HEK293 (cell line): ENCODE measurements around the gene STK36.

Experiments used
- CTCF ChIA-PET: fragments of 350-600 bp; formaldehyde crosslinking; extraction: SDS; loops from one replicate; lab custom pipeline; 2021; ENCODE audit warnings: antibody characterized with exemption; lab: Yijun Ruan, JAX
- POLR2A ChIA-PET: fragments of 300-600 bp; formaldehyde crosslinking; extraction: SDS; loops from one replicate; lab custom pipeline; 2020; ENCODE audit warnings: antibody characterized with exemption, inconsistent platforms; lab: Yijun Ruan, JAX
- H3K27ac ChIP-seq: fragments of 200-500 bp; sonication (Bioruptor generic); 2 replicates; pipeline ENCODE4 v1.5.1; 2014; ENCODE audit warnings: low read depth, low read length, control low read depth, inconsistent platforms; ENCODE audit errors: extremely low read depth
- H3K36me3 ChIP-seq, 2 experiments: fragments of 200-500 bp in 1 of 2; sonication (Bioruptor generic) in 1 of 2; 1 replicate in 1 of 2; 2 replicates in 1 of 2; pipeline ENCODE4 v1.5.1; 2014 to 2017; ENCODE audit warnings: inconsistent platforms in 2 of 2, low read length in 2 of 2; ENCODE audit not compliant: control insufficient read depth in 2 of 2, insufficient read depth in 1 of 2
- H3K4me1 ChIP-seq: fragments of 200-500 bp; sonication (Bioruptor generic); 2 replicates; pipeline ENCODE4 v1.5.1; 2014; ENCODE audit warnings: mild to moderate bottlenecking, low read length, inconsistent platforms; ENCODE audit not compliant: control insufficient read depth, insufficient read depth
- H3K4me3 ChIP-seq: 2 replicates; pipeline ENCODE4 v1.5.1; 2011; ENCODE audit warnings: low read depth, mild to moderate bottlenecking, control low read depth, low read length, moderate library complexity
- H3K9me3 ChIP-seq: fragments of 200-500 bp; sonication (Bioruptor generic); 2 replicates; pipeline ENCODE4 v1.5.1; 2014; ENCODE audit warnings: low read depth, low read length, inconsistent platforms; ENCODE audit not compliant: control insufficient read depth, insufficient read depth
- ZIC2 ChIP-seq: fragments of 450-650 bp; formaldehyde crosslinking; IDR thresholded peaks from 2 replicates; pipeline ENCODE4 v1.5.1; 2016; ENCODE audit warnings: missing biosample characterization, missing genetic modification characterization
- ZNF335 ChIP-seq: fragments of 450-650 bp; formaldehyde crosslinking; conservative IDR thresholded peaks from 2 replicates; pipeline ENCODE4 v1.5.1; 2016; ENCODE audit warnings: missing biosample characterization, missing genetic modification characterization
- ZNF558 ChIP-seq: fragments of 450-650 bp; formaldehyde crosslinking; IDR thresholded peaks from 2 replicates; pipeline ENCODE4 v1.5.1; 2016; ENCODE audit warnings: missing biosample characterization, missing genetic modification characterization
- ZNF571 ChIP-seq: fragments of 450-650 bp; formaldehyde crosslinking; IDR thresholded peaks from 2 replicates; pipeline ENCODE4 v1.5.0; 2017; ENCODE audit warnings: missing biosample characterization, missing genetic modification characterization
- ZNF623 ChIP-seq: fragments of 450-650 bp; formaldehyde crosslinking; IDR thresholded peaks from 2 replicates; pipeline ENCODE4 v1.5.1; 2016; ENCODE audit warnings: missing biosample characterization, missing genetic modification characterization
- ZNF677 ChIP-seq: fragments of 450-650 bp; IDR thresholded peaks from 2 replicates; pipeline ENCODE4 v1.5.0; 2018; ENCODE audit warnings: missing biosample characterization, mild to moderate bottlenecking, missing genetic modification characterization, moderate library complexity
- ZNF701 ChIP-seq: fragments of 450-650 bp; formaldehyde crosslinking; IDR thresholded peaks from 2 replicates; pipeline ENCODE4 v1.5.1; 2016; ENCODE audit warnings: missing biosample characterization, missing genetic modification characterization
- ZNF747 ChIP-seq: fragments of 450-650 bp; formaldehyde crosslinking; IDR thresholded peaks from 2 replicates; pipeline ENCODE4 v1.5.1; 2016; ENCODE audit warnings: missing biosample characterization, missing genetic modification characterization
- ZXDB ChIP-seq: fragments of 450-650 bp; formaldehyde crosslinking; IDR thresholded peaks from 2 replicates; pipeline ENCODE4 v1.5.1; 2016; ENCODE audit warnings: missing biosample characterization, missing genetic modification characterization
- TF ChIP-seq, protein P1 (sequence below): fragments of 450-650 bp; formaldehyde crosslinking; IDR thresholded peaks from 2 replicates; pipeline ENCODE4 v1.5.1; 2016; ENCODE audit warnings: missing biosample characterization, missing genetic modification characterization
- TF ChIP-seq, protein P2 (sequence below): fragments of 450-650 bp; formaldehyde crosslinking; IDR thresholded peaks from 2 replicates; pipeline ENCODE4 v1.5.1; 2016; ENCODE audit warnings: missing biosample characterization, missing genetic modification characterization
- TF ChIP-seq, protein P3 (sequence below): fragments of 450-650 bp; formaldehyde crosslinking; IDR thresholded peaks from 2 replicates; pipeline ENCODE4 v1.5.1; 2016; ENCODE audit warnings: missing biosample characterization, missing genetic modification characterization, borderline replicate concordance
- TF ChIP-seq, protein P4 (sequence below): fragments of 450-650 bp; formaldehyde crosslinking; IDR thresholded peaks from 2 replicates; pipeline ENCODE4 v1.5.1; 2016; ENCODE audit warnings: missing biosample characterization, missing genetic modification characterization
- TF ChIP-seq, protein P5 (sequence below): fragments of 450-650 bp; formaldehyde crosslinking; IDR thresholded peaks from 2 replicates; pipeline ENCODE4 v1.5.1; 2016; ENCODE audit warnings: missing biosample characterization, missing genetic modification characterization
- TF ChIP-seq, protein P6 (sequence below): fragments of 450-650 bp; formaldehyde crosslinking; IDR thresholded peaks from 2 replicates; pipeline ENCODE4 v1.5.1; 2016; ENCODE audit warnings: missing biosample characterization, missing genetic modification characterization

The STK36 gene

DNA sequence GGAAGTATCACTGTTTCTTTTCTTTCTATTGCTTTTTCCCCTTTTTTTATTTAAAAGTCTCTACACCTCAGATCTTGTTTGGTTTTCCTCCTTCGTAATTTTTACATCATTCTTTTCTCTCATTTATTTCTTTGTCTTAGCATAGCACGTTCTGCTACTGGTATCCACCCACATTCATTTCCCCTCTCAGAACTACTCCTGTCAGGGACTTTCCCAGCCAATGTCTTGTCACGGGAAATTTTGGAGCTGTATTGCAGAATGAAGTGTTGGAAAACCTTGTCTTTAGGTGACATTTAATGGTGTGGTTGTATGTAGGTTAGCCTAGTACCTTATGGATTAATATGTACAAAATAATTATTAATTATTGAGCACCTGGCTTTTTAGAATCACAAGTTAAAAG lies 72.7 kb downstream of the STK36 start:
- CTCF ChIA-PET = interaction anchor here (0.7 to 1.5 kb wide), 3 partner anchors 23 to 103 kb away, joined by 4 to 7 read pairs (median 4); no protein-coding TSS in a partner anchor
- Histone ChIP-seq H3K27ac (no peak overlapping the region), H3K9me3 (no peaks in the 10 kb centered on the region)

DNA sequence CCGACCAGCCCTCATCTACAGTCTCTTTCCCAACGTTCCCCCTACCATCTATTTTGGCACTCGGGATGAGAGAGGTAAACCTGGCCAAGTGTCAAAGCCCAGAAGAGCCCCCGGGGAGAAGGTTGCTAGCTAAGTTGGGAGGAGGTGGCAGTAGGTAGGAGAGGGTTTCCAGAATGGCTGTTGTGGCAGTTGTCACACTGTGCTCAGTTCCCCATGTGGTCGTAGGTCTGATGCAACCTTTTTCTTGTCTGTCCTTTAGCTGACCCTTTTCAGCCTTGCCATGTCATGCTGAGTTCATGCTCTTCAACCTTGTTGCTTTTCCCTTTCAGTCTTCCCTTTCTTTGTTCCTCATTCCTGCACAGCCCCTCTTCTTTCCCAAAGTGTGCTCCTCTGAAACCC lies 73.3 kb downstream of the STK36 start:
- peaks cover 40 to 90% of the 10 kb centered on the region in 2 experiments for H3K36me3 ChIP-seq
- TF ChIP-seq ZXDB (tag by site-specific recombination) (no peak), ZIC2 (tag by site-specific recombination) (peak; percentile 34)
- TF ChIP-seq, all 188 proteins: peak for 1
- H3K4me3 ChIP-seq = no peak overlapping the region
- no peaks in the 10 kb centered on the region for H3K9me3 ChIP-seq
- POLR2A ChIA-PET = no interaction called here
- CTCF ChIA-PET = interaction anchor here (0.6 to 0.7 kb wide), 3 partner anchors 20 to 32 kb away, joined by 3 to 4 read pairs (median 4); no protein-coding TSS in a partner anchor
- H3K27ac ChIP-seq = no peak overlapping the region
- H3K4me1 ChIP-seq = no peaks in the 10 kb centered on the region

More for the DNA sequence above, 72.7 kb downstream of the STK36 start:
- Histone ChIP-seq H3K4me3 (no peak overlapping the region), H3K4me1 (no peaks in the 10 kb centered on the region), H3K36me3 (peaks cover 39 to 90% of the 10 kb centered on the region in 2 experiments)
- POLR2A ChIA-PET = no interaction called here
- TF ChIP-seq ZNF571 (tag by site-specific recombination) (no peak), ZNF558 (tag by site-specific recombination) (no peak), ZNF747 (tag by site-specific recombination) (no peak), ZNF335 (no peak), ZNF701 (tag by site-specific recombination) (no peak)
- TF ChIP-seq, protein P1, sequence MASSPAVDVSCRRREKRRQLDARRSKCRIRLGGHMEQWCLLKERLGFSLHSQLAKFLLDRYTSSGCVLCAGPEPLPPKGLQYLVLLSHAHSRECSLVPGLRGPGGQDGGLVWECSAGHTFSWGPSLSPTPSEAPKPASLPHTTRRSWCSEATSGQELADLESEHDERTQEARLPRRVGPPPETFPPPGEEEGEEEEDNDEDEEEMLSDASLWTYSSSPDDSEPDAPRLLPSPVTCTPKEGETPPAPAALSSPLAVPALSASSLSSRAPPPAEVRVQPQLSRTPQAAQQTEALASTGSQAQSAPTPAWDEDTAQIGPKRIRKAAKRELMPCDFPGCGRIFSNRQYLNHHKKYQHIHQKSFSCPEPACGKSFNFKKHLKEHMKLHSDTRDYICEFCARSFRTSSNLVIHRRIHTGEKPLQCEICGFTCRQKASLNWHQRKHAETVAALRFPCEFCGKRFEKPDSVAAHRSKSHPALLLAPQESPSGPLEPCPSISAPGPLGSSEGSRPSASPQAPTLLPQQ (tag by site-specific recombination) = no peak
- TF ChIP-seq, protein P2, sequence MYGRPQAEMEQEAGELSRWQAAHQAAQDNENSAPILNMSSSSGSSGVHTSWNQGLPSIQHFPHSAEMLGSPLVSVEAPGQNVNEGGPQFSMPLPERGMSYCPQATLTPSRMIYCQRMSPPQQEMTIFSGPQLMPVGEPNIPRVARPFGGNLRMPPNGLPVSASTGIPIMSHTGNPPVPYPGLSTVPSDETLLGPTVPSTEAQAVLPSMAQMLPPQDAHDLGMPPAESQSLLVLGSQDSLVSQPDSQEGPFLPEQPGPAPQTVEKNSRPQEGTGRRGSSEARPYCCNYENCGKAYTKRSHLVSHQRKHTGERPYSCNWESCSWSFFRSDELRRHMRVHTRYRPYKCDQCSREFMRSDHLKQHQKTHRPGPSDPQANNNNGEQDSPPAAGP (tag by site-specific recombination) = no peak
- TF ChIP-seq, protein P3, sequence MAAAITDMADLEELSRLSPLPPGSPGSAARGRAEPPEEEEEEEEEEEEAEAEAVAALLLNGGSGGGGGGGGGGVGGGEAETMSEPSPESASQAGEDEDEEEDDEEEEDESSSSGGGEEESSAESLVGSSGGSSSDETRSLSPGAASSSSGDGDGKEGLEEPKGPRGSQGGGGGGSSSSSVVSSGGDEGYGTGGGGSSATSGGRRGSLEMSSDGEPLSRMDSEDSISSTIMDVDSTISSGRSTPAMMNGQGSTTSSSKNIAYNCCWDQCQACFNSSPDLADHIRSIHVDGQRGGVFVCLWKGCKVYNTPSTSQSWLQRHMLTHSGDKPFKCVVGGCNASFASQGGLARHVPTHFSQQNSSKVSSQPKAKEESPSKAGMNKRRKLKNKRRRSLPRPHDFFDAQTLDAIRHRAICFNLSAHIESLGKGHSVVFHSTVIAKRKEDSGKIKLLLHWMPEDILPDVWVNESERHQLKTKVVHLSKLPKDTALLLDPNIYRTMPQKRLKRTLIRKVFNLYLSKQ (tag by site-specific recombination) = no peak

DNA sequence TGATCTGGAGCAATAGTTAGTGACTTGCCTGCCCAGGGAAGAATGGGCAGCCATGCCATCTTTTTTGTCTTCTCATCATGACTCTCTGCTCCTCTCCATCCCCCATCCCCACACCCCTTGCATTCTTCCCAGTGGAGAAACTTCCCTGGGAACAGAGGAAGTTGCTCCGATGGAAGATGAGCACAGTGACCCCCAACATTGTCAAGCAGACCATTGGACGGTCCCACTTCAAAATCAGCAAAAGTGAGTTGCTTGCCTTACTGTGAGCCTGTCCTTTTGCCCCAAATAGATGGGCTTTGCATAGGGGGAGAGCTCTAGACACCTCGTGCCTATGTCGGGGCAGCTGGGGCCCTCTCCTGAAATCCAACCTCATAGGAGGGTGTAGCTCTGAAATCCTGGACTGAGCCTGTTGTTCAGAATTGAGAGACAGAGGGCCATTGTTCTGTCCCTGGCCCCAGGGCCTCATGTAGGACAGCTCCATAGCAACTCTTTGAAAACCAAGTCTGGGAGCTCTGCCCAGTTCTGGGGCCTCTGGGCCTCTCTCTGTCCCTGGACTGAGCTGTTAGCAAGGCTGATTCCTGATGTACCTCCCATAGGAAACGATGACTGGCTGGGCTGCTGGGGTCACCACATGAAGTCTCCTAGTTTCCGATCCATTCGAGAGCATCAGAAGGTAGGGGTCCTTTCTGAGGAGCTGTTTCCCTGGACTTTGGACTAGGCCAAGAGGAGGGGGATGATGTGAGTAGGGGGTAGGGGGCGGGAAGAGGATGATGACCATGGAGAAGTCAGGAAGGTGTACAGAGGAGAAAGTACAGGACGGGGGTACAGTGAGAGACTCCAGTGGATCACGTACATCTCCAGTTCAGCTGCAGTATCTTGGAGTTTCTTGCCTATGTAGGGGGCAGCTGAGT lies 73.9 kb downstream of the STK36 start:
- TF ChIP-seq, protein P4, sequence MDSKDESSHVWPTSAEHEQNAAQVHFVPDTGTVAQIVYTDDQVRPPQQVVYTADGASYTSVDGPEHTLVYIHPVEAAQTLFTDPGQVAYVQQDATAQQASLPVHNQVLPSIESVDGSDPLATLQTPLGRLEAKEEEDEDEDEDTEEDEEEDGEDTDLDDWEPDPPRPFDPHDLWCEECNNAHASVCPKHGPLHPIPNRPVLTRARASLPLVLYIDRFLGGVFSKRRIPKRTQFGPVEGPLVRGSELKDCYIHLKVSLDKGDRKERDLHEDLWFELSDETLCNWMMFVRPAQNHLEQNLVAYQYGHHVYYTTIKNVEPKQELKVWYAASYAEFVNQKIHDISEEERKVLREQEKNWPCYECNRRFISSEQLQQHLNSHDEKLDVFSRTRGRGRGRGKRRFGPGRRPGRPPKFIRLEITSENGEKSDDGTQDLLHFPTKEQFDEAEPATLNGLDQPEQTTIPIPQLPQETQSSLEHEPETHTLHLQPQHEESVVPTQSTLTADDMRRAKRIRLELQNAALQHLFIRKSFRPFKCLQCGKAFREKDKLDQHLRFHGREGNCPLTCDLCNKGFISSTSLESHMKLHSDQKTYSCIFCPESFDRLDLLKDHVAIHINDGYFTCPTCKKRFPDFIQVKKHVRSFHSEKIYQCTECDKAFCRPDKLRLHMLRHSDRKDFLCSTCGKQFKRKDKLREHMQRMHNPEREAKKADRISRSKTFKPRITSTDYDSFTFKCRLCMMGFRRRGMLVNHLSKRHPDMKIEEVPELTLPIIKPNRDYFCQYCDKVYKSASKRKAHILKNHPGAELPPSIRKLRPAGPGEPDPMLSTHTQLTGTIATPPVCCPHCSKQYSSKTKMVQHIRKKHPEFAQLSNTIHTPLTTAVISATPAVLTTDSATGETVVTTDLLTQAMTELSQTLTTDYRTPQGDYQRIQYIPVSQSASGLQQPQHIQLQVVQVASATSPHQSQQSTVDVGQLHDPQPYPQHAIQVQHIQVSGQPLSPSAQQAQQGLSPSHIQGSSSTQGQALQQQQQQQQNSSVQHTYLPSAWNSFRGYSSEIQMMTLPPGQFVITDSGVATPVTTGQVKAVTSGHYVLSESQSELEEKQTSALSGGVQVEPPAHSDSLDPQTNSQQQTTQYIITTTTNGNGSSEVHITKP (tag by site-specific recombination) = no peak
- TF ChIP-seq, protein P5, sequence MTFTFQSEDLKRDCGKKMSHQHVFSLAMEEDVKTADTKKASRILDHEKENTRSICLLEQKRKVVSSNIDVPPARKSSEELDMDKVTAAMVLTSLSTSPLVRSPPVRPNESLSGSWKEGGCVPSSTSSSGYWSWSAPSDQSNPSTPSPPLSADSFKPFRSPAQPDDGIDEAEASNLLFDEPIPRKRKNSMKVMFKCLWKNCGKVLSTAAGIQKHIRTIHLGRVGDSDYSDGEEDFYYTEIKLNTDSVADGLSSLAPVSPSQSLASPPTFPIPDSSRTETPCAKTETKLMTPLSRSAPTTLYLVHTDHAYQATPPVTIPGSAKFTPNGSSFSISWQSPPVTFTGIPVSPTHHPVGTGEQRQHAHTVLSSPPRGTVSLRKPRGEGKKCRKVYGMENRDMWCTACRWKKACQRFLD (tag by site-specific recombination) = no peak
- TF ChIP-seq ZNF623 = no peak
- TF ChIP-seq ZNF677 = no peak
- TF ChIP-seq, protein P6, sequence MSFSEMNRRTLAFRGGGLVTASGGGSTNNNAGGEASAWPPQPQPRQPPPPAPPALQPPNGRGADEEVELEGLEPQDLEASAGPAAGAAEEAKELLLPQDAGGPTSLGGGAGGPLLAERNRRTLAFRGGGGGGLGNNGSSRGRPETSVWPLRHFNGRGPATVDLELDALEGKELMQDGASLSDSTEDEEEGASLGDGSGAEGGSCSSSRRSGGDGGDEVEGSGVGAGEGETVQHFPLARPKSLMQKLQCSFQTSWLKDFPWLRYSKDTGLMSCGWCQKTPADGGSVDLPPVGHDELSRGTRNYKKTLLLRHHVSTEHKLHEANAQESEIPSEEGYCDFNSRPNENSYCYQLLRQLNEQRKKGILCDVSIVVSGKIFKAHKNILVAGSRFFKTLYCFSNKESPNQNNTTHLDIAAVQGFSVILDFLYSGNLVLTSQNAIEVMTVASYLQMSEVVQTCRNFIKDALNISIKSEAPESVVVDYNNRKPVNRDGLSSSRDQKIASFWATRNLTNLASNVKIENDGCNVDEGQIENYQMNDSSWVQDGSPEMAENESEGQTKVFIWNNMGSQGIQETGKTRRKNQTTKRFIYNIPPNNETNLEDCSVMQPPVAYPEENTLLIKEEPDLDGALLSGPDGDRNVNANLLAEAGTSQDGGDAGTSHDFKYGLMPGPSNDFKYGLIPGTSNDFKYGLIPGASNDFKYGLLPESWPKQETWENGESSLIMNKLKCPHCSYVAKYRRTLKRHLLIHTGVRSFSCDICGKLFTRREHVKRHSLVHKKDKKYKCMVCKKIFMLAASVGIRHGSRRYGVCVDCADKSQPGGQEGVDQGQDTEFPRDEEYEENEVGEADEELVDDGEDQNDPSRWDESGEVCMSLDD (tag by site-specific recombination) = no peak
- Histone ChIP-seq H3K4me1 (no peaks in the 10 kb centered on the region), H3K36me3 (peaks cover 42 to 90% of the 10 kb centered on the region in 2 experiments), H3K9me3 (no peaks in the 10 kb centered on the region), H3K27ac (no peak overlapping the region), H3K4me3 (no peak overlapping the region)
- ChIA-PET POLR2A (interaction anchor here (0.7 kb wide), 1 partner anchor 10 kb away, joined by 8 read pairs; no protein-coding TSS in a partner anchor), CTCF (interaction anchor here (0.5 to 1.0 kb wide), 3 partner anchors 21 to 58 kb away, joined by 3 to 5 read pairs (median 4); partner anchors contain the start of gene TTLL4)
